ENCODE results near the gene PRR18. TPM values are rescaled to one million over a fixed set of nuclear protein-coding genes. Genes with fewer than 3 reads are reported as not detected.
A peak's percentile ranks its signal among the peaks of the same experiment; 100 is the strongest.
"Not testable (repeated sequence)": the region's sequence is repeated elsewhere in the genome, so short reads cannot be mapped to it uniquely, and the experiment has no call there.

PRR18 gene
- total RNA-seq, 1 donor from 2014 or later = 0.14 TPM

DNA sequence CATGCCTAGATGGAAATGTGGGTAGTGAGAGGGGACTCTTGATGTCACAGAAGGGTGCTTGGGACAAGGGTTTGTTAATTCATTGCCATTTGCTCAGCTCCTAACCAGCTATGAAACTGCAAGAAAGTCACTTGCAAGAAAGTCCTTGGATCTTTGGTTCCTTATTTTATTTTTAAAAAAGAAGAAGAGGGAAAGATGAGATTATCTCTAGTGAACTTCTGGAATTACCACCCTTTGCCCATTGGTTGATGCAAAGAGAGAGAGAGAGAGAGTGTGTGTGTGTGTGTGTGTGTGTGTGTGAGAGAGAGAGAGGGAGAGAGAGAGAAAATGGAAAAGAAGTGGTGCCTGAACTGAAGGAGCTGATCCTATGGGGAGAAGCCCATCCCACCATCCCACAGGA lies 38.8 kb upstream of the PRR18 start:
- Mint-ChIP-seq H3K27me3 (ENCODE audit: low read depth, unreplicated experiment) (no peaks in the 10 kb centered on the region), H3K4me1 (ENCODE audit: low read depth, unreplicated experiment) (peaks cover 12% of the 10 kb centered on the region), H3K4me3 (ENCODE audit: unreplicated experiment) (no peak overlapping the region), H3K36me3 (ENCODE audit: low read depth, unreplicated experiment) (peaks cover 10% of the 10 kb centered on the region), H3K27ac (ENCODE audit: unreplicated experiment) (peak overlapping the region; percentile 71), H3K9me3 (ENCODE audit: unreplicated experiment) (peaks cover 23% of the 10 kb centered on the region)
- Histone ChIP-seq H3K4me1 (ENCODE audit: insufficient read depth, low read length) (peaks cover 8% of the 10 kb centered on the region), H3K4me3 (ENCODE audit: insufficient read depth, low read depth, low read length) (no peak overlapping the region), H3K79me2 (ENCODE audit: insufficient read depth, low read length) (peaks cover 10% of the 10 kb centered on the region), H3K9ac (ENCODE audit: low read length) (no peak overlapping the region), H3K36me3 (ENCODE audit: insufficient read depth, low read length) (no peaks in the 10 kb centered on the region), H3K27me3 (ENCODE audit: insufficient read depth, low read length) (no peaks in the 10 kb centered on the region), H3K9me3 (ENCODE audit: insufficient read depth, low read depth, low read length) (no peaks in the 10 kb centered on the region), H2AFZ (ENCODE audit: low read depth, low read length) (no peak overlapping the region), H3K27ac (ENCODE audit: low read depth, low read length) (no peak overlapping the region), H4K20me1 (ENCODE audit: insufficient read depth, low read length) (no peaks in the 10 kb centered on the region), H3K4me2 (ENCODE audit: low read length) (no peak overlapping the region)
- FAIRE-seq = no peak
- DNase-seq (ENCODE audit: low read depth) = no peak
- no peak for TF ChIP-seq EZH2 (IDR thresholded peaks at IDR 0.05; ENCODE audit: insufficient read depth, low read length)
- TF ChIP-seq, protein P1, sequence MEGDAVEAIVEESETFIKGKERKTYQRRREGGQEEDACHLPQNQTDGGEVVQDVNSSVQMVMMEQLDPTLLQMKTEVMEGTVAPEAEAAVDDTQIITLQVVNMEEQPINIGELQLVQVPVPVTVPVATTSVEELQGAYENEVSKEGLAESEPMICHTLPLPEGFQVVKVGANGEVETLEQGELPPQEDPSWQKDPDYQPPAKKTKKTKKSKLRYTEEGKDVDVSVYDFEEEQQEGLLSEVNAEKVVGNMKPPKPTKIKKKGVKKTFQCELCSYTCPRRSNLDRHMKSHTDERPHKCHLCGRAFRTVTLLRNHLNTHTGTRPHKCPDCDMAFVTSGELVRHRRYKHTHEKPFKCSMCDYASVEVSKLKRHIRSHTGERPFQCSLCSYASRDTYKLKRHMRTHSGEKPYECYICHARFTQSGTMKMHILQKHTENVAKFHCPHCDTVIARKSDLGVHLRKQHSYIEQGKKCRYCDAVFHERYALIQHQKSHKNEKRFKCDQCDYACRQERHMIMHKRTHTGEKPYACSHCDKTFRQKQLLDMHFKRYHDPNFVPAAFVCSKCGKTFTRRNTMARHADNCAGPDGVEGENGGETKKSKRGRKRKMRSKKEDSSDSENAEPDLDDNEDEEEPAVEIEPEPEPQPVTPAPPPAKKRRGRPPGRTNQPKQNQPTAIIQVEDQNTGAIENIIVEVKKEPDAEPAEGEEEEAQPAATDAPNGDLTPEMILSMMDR (IDR thresholded peaks at IDR 0.05; ENCODE audit: insufficient read depth, low read depth, low read length) = no peak

DNA sequence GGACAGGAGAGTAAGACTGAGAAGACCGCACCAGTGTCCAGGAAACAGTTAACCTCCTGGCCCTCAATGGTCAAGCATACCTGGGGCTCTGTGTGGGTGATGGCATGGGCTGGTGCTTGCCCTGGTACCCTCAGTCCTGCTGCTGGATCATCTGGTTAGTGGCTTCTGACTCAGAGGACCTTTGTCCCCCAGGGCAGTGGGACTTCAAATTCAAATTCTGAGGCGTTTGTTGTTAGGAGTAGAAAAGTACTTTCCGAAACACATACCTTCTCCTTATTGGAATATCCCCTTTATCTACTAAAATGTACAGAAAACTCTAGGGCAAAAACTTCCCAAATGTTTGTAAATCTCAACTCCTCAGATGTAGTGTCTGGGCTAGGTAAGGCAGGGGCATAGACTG lies 38.3 kb upstream of the PRR18 start:
- peaks cover 11% of the 10 kb centered on the region for H3K4me1 ChIP-seq (ENCODE audit: insufficient read depth, low read length)
- H2AFZ ChIP-seq (ENCODE audit: low read depth, low read length) = no peak overlapping the region
- Mint-ChIP-seq H3K4me1 (ENCODE audit: low read depth, unreplicated experiment) (peaks cover 12% of the 10 kb centered on the region), H3K36me3 (ENCODE audit: low read depth, unreplicated experiment) (peaks cover 10% of the 10 kb centered on the region), H3K27me3 (ENCODE audit: low read depth, unreplicated experiment) (no peaks in the 10 kb centered on the region), H3K9me3 (ENCODE audit: unreplicated experiment) (peaks cover 22% of the 10 kb centered on the region), H3K4me3 (ENCODE audit: unreplicated experiment) (no peak overlapping the region), H3K27ac (ENCODE audit: unreplicated experiment) (no peak overlapping the region)
- no peak overlapping the region for H3K4me2 ChIP-seq (ENCODE audit: low read length)
- no peak overlapping the region for H3K27ac ChIP-seq (ENCODE audit: low read depth, low read length)
- H4K20me1 ChIP-seq (ENCODE audit: insufficient read depth, low read length) = peaks cover 5% of the 10 kb centered on the region
- no peaks in the 10 kb centered on the region for H3K9me3 ChIP-seq (ENCODE audit: insufficient read depth, low read depth, low read length)
- DNase-seq (ENCODE audit: low read depth) (no peak), FAIRE-seq (no peak)
- H3K4me3 ChIP-seq (ENCODE audit: insufficient read depth, low read depth, low read length) = no peak overlapping the region
- TF ChIP-seq, protein P1 (IDR thresholded peaks at IDR 0.05; ENCODE audit: insufficient read depth, low read depth, low read length) = no peak
- no peak for TF ChIP-seq EZH2 (IDR thresholded peaks at IDR 0.05; ENCODE audit: insufficient read depth, low read length)
- no peak overlapping the region for H3K9ac ChIP-seq (ENCODE audit: low read length)
- H3K36me3 ChIP-seq (ENCODE audit: insufficient read depth, low read length) = no peaks in the 10 kb centered on the region
- no peaks in the 10 kb centered on the region for H3K27me3 ChIP-seq (ENCODE audit: insufficient read depth, low read length)
- H3K79me2 ChIP-seq (ENCODE audit: insufficient read depth, low read length) = peaks cover 15% of the 10 kb centered on the region

DNA sequence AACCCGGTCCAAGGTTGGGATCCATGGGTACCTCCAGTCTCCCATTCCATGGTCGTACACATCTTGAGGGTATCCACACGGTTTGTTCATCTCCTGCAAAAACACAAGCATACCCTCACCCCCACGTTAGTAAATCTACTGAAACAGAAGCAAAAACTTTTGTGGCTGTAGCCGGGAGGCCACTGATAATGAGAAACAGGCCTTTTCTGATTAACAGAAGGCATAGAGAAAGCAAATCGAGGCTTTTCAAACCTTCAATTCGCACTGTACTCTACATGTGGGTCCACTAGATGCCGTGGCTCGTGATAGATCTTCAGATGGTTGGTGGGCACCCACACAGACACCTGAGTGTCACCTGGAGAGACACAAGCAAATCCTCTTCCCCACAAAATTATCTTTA lies 37.5 kb upstream of the PRR18 start:
- Histone ChIP-seq H3K4me1 (ENCODE audit: insufficient read depth, low read length) (peaks cover 13% of the 10 kb centered on the region), H4K20me1 (ENCODE audit: insufficient read depth, low read length) (peaks cover 11% of the 10 kb centered on the region), H3K79me2 (ENCODE audit: insufficient read depth, low read length) (peaks cover 23% of the 10 kb centered on the region)
- peaks cover 18% of the 10 kb centered on the region for H3K9me3 Mint-ChIP-seq (ENCODE audit: unreplicated experiment)
- H3K4me2 ChIP-seq (ENCODE audit: low read length); H3K36me3 ChIP-seq (ENCODE audit: insufficient read depth, low read length); H3K9me3 ChIP-seq (ENCODE audit: insufficient read depth, low read depth, low read length); H3K4me3 Mint-ChIP-seq (ENCODE audit: unreplicated experiment); DNase-seq (ENCODE audit: low read depth); H3K4me3 ChIP-seq (ENCODE audit: insufficient read depth, low read depth, low read length); H3K27me3 ChIP-seq (ENCODE audit: insufficient read depth, low read length); H2AFZ ChIP-seq (ENCODE audit: low read depth, low read length); H3K27ac ChIP-seq (ENCODE audit: low read depth, low read length); H3K9ac ChIP-seq (ENCODE audit: low read length); H3K36me3 Mint-ChIP-seq (ENCODE audit: low read depth, unreplicated experiment); FAIRE-seq; H3K27me3 Mint-ChIP-seq (ENCODE audit: low read depth, unreplicated experiment): not testable (repeated sequence)
- peak overlapping the region; percentile 1 for H3K27ac Mint-ChIP-seq (ENCODE audit: unreplicated experiment)
- peaks cover 12% of the 10 kb centered on the region for H3K4me1 Mint-ChIP-seq (ENCODE audit: low read depth, unreplicated experiment)

DNA sequence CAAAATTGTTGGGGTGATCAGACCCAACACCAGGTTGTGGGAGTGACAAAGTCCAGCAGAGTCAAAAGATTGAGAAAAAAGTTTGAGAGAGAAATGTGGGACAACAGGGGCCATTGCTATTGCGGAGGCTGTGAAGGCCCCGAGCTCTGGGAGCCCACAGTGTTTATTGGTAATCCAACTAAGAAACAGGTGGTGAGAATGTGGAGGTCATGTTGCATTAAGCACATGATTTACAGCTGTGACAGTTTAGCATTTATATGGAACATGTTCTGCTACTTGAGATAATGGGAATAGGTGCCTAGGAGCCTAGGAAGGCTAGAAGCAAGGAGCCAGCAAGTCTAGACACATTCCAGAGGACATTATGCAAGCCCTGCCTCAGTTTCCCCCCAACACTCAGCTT lies 36.7 kb upstream of the PRR18 start:
- not testable (repeated sequence) for H3K36me3 Mint-ChIP-seq (ENCODE audit: low read depth, unreplicated experiment); H3K27ac ChIP-seq (ENCODE audit: low read depth, low read length); DNase-seq (ENCODE audit: low read depth); H3K4me3 Mint-ChIP-seq (ENCODE audit: unreplicated experiment); H3K4me2 ChIP-seq (ENCODE audit: low read length); H2AFZ ChIP-seq (ENCODE audit: low read depth, low read length); H3K27me3 ChIP-seq (ENCODE audit: insufficient read depth, low read length); H3K4me3 ChIP-seq (ENCODE audit: insufficient read depth, low read depth, low read length); H3K36me3 ChIP-seq (ENCODE audit: insufficient read depth, low read length); FAIRE-seq; H3K9ac ChIP-seq (ENCODE audit: low read length); H3K27me3 Mint-ChIP-seq (ENCODE audit: low read depth, unreplicated experiment); H3K9me3 ChIP-seq (ENCODE audit: insufficient read depth, low read depth, low read length)
- Mint-ChIP-seq H3K9me3 (ENCODE audit: unreplicated experiment) (peaks cover 11% of the 10 kb centered on the region), H3K27ac (ENCODE audit: unreplicated experiment) (peak overlapping the region; percentile 93), H3K4me1 (ENCODE audit: low read depth, unreplicated experiment) (peaks cover 12% of the 10 kb centered on the region)
- Histone ChIP-seq H4K20me1 (ENCODE audit: insufficient read depth, low read length) (peaks cover 18% of the 10 kb centered on the region), H3K79me2 (ENCODE audit: insufficient read depth, low read length) (peaks cover 31% of the 10 kb centered on the region), H3K4me1 (ENCODE audit: insufficient read depth, low read length) (peaks cover 13% of the 10 kb centered on the region)

Data from astrocyte (in vitro differentiated cells and primary cell).